ENCODE measurements around the gene POU6F2. TPM values are rescaled to one million over a fixed set of nuclear protein-coding genes. Genes with fewer than 3 reads are reported as not detected.

POU6F2 gene
- total RNA-seq, 2 experiments from 2014 or later, result not detected

DNA sequence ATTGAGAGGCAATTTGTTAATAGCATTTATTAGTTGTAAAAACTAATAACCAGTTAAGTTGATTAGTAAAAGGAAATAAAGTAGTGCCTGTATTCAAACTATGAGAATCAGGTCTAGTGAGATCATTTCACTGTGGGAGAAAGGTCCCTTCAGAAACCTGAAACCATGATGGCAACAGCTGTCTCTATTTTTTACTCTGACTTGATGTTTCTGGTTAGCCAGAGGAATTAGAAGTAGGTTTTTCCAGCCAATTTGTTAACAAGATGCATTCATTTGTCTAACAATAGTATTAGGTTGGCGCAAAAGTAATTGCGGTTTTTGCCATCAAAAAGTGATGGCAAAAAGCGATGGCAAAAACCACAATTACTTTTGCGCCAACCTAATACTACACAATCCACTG, 316.3 kb downstream of the POU6F2 start:
- H3K4me3 Mint-ChIP-seq, result no peak overlapping the region
- POLR2A ChIA-PET, result no interaction called here
- intact Hi-C loops (cut with micrococcal nuclease), result no loop called here
- H3K27me3 Mint-ChIP-seq, result no peaks in the 10 kb centered on the region
- DNase-seq (no peak), ATAC-seq (no peak)
- H3K4me1 Mint-ChIP-seq (ENCODE audit: low read depth), result no peaks in the 10 kb centered on the region
- CTCF ChIA-PET, result no interaction called here
- no peaks in the 10 kb centered on the region for H3K36me3 Mint-ChIP-seq (ENCODE audit: low read depth)
- no peak overlapping the region for H3K27ac Mint-ChIP-seq
- TF ChIP-seq, protein P1, sequence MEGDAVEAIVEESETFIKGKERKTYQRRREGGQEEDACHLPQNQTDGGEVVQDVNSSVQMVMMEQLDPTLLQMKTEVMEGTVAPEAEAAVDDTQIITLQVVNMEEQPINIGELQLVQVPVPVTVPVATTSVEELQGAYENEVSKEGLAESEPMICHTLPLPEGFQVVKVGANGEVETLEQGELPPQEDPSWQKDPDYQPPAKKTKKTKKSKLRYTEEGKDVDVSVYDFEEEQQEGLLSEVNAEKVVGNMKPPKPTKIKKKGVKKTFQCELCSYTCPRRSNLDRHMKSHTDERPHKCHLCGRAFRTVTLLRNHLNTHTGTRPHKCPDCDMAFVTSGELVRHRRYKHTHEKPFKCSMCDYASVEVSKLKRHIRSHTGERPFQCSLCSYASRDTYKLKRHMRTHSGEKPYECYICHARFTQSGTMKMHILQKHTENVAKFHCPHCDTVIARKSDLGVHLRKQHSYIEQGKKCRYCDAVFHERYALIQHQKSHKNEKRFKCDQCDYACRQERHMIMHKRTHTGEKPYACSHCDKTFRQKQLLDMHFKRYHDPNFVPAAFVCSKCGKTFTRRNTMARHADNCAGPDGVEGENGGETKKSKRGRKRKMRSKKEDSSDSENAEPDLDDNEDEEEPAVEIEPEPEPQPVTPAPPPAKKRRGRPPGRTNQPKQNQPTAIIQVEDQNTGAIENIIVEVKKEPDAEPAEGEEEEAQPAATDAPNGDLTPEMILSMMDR (IDR thresholded peaks at IDR 0.05), result no peak
- no peaks in the 10 kb centered on the region for H3K9me3 Mint-ChIP-seq

DNA sequence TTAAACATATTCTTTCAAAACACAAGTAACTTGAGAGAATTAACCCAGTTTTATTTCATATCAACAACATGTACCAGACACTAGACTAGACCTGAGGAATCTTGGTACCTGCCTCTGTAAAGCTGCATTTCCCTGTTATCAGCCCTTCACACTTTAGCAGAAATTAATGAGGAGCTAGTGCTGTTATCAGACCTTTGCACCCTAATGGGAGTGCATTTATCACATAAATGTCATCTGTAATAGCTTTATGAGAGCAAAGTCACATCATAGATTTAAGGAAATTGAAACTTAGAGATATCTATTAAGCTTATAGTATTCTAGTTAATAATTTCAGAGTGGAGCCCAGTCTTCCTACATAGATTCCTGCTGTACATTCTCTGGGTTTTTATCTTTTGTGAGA, 318.1 kb downstream of the POU6F2 start:
- DNase-seq (no peak), ATAC-seq (no peak)
- Mint-ChIP-seq H3K27me3 (no peaks in the 10 kb centered on the region), H3K36me3 (ENCODE audit: low read depth) (no peaks in the 10 kb centered on the region), H3K9me3 (no peaks in the 10 kb centered on the region), H3K4me1 (ENCODE audit: low read depth) (no peaks in the 10 kb centered on the region), H3K27ac (no peak overlapping the region), H3K4me3 (no peak overlapping the region)
- POLR2A ChIA-PET, result no interaction called here
- TF ChIP-seq, protein P1 (IDR thresholded peaks at IDR 0.05), result no peak
- intact Hi-C loops (cut with micrococcal nuclease), result no loop called here
- CTCF ChIA-PET, result no interaction called here

DNA sequence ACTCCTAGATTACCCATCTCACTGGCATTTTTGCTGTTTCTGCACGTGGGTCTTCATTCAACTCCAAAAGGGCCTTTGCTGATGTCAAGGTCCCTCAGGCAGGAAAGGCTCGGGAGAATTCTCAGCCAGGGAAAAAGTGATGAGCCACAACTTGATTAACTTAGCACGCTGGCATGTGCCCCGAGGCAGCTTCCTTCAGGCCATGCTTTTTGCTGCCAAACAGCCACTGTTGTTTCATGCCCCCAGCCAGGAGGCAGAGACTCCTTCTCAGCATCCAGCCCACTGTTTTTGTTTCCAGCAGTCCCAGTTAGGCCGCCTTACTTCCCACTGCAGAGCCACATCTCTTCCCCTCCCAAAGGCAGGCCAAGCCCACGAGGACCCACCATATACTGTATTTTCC, 322.0 kb downstream of the POU6F2 start:
- DNase-seq (no peak), ATAC-seq (no peak)
- intact Hi-C loops (cut with micrococcal nuclease), result no loop called here
- Mint-ChIP-seq H3K9me3 (no peaks in the 10 kb centered on the region), H3K4me3 (no peak overlapping the region), H3K36me3 (ENCODE audit: low read depth) (no peaks in the 10 kb centered on the region), H3K27me3 (peaks cover 3% of the 10 kb centered on the region), H3K4me1 (ENCODE audit: low read depth) (no peaks in the 10 kb centered on the region), H3K27ac (no peak overlapping the region)
- CTCF ChIA-PET, result no interaction called here
- TF ChIP-seq, protein P1 (IDR thresholded peaks at IDR 0.05), result no peak
- POLR2A ChIA-PET, result no interaction called here

DNA sequence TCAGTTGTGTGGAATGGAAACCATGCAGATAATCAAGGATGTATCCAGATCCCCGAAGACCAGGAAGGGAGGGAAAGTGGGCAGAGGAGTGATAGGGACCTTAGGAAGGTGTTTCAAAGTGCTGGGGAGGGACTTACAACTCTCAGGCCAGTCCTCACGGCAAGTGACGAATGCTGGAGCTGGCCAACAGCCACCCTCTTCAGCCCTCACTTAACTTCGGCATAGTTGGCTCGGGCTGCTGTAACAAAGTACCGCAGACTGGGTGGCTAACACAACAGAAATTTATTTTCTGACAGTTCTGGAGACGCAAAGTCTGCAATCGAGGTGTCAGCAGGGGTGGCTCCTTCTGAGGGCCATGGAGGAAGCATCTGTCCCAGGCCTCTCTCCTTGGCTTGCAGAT, 322.6 kb downstream of the POU6F2 start:
- no peak overlapping the region for H3K27ac Mint-ChIP-seq
- ChIA-PET POLR2A (no interaction called here), CTCF (no interaction called here)
- H3K27me3 Mint-ChIP-seq, result peaks cover 3% of the 10 kb centered on the region
- TF ChIP-seq, protein P1 (IDR thresholded peaks at IDR 0.05), result no peak
- no peaks in the 10 kb centered on the region for H3K36me3 Mint-ChIP-seq (ENCODE audit: low read depth)
- H3K9me3 Mint-ChIP-seq, result no peaks in the 10 kb centered on the region
- ATAC-seq (no peak), DNase-seq (no peak)
- H3K4me3 Mint-ChIP-seq, result no peak overlapping the region
- H3K4me1 Mint-ChIP-seq (ENCODE audit: low read depth), result no peaks in the 10 kb centered on the region
- intact Hi-C loops (cut with micrococcal nuclease), result no loop called here

DNA sequence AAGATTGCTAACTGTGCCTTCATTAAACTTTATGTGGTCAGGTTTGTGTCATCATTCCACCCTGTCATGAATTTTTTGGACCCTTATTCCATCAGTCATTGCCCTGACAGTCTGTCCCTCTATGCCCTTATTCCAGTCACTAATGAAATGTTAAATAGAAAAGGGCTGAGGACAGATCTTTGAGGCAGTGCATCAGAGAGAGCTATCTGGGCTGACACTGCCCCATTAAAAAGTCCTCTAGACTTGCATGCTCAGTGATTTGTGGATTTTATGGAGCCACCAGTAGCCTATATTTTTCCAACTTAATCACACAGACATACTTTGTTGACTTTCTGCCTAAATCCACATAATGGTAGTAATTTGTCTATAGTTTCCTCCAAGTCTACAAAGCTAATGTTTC, 323.8 kb downstream of the POU6F2 start:
- no peaks in the 10 kb centered on the region for H3K36me3 Mint-ChIP-seq (ENCODE audit: low read depth)
- POLR2A ChIA-PET, result no interaction called here
- H3K27ac Mint-ChIP-seq, result no peak overlapping the region
- no peak for DNase-seq
- CTCF ChIA-PET, result no interaction called here
- H3K9me3 Mint-ChIP-seq, result no peaks in the 10 kb centered on the region
- no peak for ATAC-seq
- TF ChIP-seq, protein P1 (IDR thresholded peaks at IDR 0.05), result no peak
- H3K27me3 Mint-ChIP-seq, result peaks cover 3% of the 10 kb centered on the region
- no peak overlapping the region for H3K4me3 Mint-ChIP-seq
- no peaks in the 10 kb centered on the region for H3K4me1 Mint-ChIP-seq (ENCODE audit: low read depth)
- intact Hi-C loops (cut with micrococcal nuclease), result no loop called here
